ENCODE results near the gene IGFBP3. TPM values are rescaled to one million over a fixed set of nuclear protein-coding genes. Genes with fewer than 3 reads are reported as not detected.

The IGFBP3 gene
- total and polyA plus RNA-seq, 2 of the 13 experiments (the other 11 are each of a cell fraction or from before 2014, with no cell fraction given), result 57.5 TPM; not detected in 1

- TF ChIP-seq ZNF790 (CRISPR knock-in tag; IDR thresholded peaks at IDR 0.05; ENCODE audit: borderline replicate concordance) (no peak), TARDBP (CRISPR knock-in tag; IDR thresholded peaks at IDR 0.05) (peak; percentile 35; the same call in 1 of the 2 replicates), ZNF33A (CRISPR knock-in tag; IDR thresholded peaks at IDR 0.05; ENCODE audit: borderline replicate concordance) (no peak), MYPOP (CRISPR knock-in tag; IDR thresholded peaks at IDR 0.05) (0 out of 2 replicates have a peak, but pooled peaks have one; percentile 29), ERF (CRISPR knock-in tag; IDR thresholded peaks at IDR 0.05) (peak; percentile 75; the same call in 1 of the 2 replicates), ZNF501 (CRISPR knock-in tag; IDR thresholded peaks at IDR 0.05) (peak; percentile 79), PCBP2 (optimal IDR thresholded peaks at IDR 0.05; ENCODE audit: low read depth, low read length, poor library complexity, severe bottlenecking) (no peak), ZFX (CRISPR knock-in tag; IDR thresholded peaks at IDR 0.05; ENCODE audit: low read depth) (peak; percentile 15; the same call in 1 of the 2 replicates), CTCF (CRISPR knock-in tag; IDR thresholded peaks at IDR 0.05) (peak; percentile 89), FOSL2 (CRISPR knock-in tag; IDR thresholded peaks at IDR 0.05) (0 out of 2 replicates have a peak, but pooled peaks have one; percentile 33), ZNF451 (CRISPR knock-in tag; IDR thresholded peaks at IDR 0.05) (no peak), BORCS8-MEF2B (CRISPR knock-in tag; IDR thresholded peaks at IDR 0.05) (peak; percentile 33; the same call in 1 of the 2 replicates), MZF1 (CRISPR knock-in tag; IDR thresholded peaks at IDR 0.05; ENCODE audit: borderline replicate concordance) (0 out of 2 replicates have a peak, but pooled peaks have one; percentile 10), KDM2A (CRISPR knock-in tag; IDR thresholded peaks at IDR 0.05; ENCODE audit: borderline replicate concordance, low read depth) (no peak; the same call in 1 of the 2 replicates), FOXO4 (CRISPR knock-in tag; conservative IDR thresholded peaks at IDR 0.05) (no peak), SKI (IDR thresholded peaks at IDR 0.05; ENCODE audit: partially characterized antibody) (no peak), HNF1B (CRISPR knock-in tag; IDR thresholded peaks at IDR 0.05) (peak; percentile 59; the same call in 1 of the 2 replicates), CSRNP2 (CRISPR knock-in tag; conservative IDR thresholded peaks at IDR 0.05; ENCODE audit: low read depth) (no peak), ZNF138 (CRISPR knock-in tag; IDR thresholded peaks at IDR 0.05; ENCODE audit: low read depth) (0 out of 2 replicates have a peak, but pooled peaks have one; percentile 55), ELF3 (CRISPR knock-in tag; IDR thresholded peaks at IDR 0.05) (peak; percentile 60), KDM1A (CRISPR knock-in tag; IDR thresholded peaks at IDR 0.05) (no peak)
These were observed 48.7 kb downstream of the IGFBP3 start (continued) for GRCh38 chr7:45872116-45873034.

Data from HepG2 (cell line).